Glutamatergic neuron (in vitro differentiated cells): ENCODE data around the gene GPR55. TPM values are rescaled to one million over a fixed set of nuclear protein-coding genes. Genes with fewer than 3 reads are reported as not detected.

Experiments
- DNase-seq: peaks from one replicate; pipeline ENCODE4 v3.0.0; 2022
- H3K27ac Mint-ChIP-seq: one replicate; pipeline ENCODE4 v1.8.0; 2020; ENCODE audit warnings: mild to moderate bottlenecking, mixed read lengths, inconsistent platforms; ENCODE audit not compliant: unreplicated experiment
- H3K27me3 Mint-ChIP-seq: one replicate; pipeline ENCODE4 v1.8.0; 2020; ENCODE audit warnings: mild to moderate bottlenecking, moderate library complexity, mixed read lengths, inconsistent platforms; ENCODE audit not compliant: unreplicated experiment
- H3K36me3 Mint-ChIP-seq: one replicate; pipeline ENCODE4 v1.8.0; 2020; ENCODE audit warnings: mild to moderate bottlenecking, mixed read lengths, inconsistent platforms; ENCODE audit not compliant: unreplicated experiment
- H3K4me1 Mint-ChIP-seq: one replicate; pipeline ENCODE4 v1.8.0; 2020; ENCODE audit warnings: mild to moderate bottlenecking, low read depth, mixed read lengths, inconsistent platforms; ENCODE audit not compliant: unreplicated experiment
- H3K4me3 Mint-ChIP-seq: one replicate; pipeline ENCODE4 v1.8.0; 2020; ENCODE audit warnings: mild to moderate bottlenecking, mixed read lengths, inconsistent platforms; ENCODE audit not compliant: unreplicated experiment
- H3K9me3 Mint-ChIP-seq: one replicate; pipeline ENCODE4 v1.8.0; 2020; ENCODE audit warnings: mild to moderate bottlenecking, moderate library complexity, mixed read lengths, inconsistent platforms; ENCODE audit not compliant: unreplicated experiment
- total RNA-seq: library from RNA; stranded (reverse); fragmentation: NEBNext Ultra II Directional; extraction: Animal tissue kit (Norgen Biotek cat#: 25700); gene quantifications from one replicate; pipeline ENCODE4 v1.2.1, GENCODE V29; 2021; ENCODE audit not compliant: unreplicated experiment
- TF ChIP-seq, protein P1 (sequence below): fragments of 200-600 bp; sonication (generic); IDR thresholded peaks from one replicate; pipeline ENCODE4 v1.5.0; 2021; ENCODE audit not compliant: partially characterized antibody, unreplicated experiment

GPR55 gene
- total RNA-seq, 1 donor from 2014 or later, result not detected

DNA sequence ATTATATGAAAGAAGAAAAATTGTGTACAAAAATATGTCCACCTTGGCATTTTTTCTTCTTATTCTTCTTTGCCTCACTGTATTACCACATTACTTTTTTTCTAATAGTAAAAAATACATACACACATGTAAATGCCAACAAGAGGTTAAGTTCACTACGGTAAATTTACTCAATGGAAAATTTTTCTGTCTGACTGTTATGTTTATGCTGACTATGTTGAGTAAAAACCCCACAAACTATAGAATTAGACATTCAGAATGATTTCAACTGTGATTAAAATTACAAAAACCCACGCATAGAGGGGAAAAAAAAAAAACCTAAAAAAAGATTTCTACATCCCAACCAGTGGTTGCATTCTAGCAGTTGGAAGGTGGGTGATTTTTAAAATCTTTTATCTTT lies 5.4 kb downstream of the GPR55 start:
- Mint-ChIP-seq H3K4me1 (no peaks in the 10 kb centered on the region), H3K9me3 (no peaks in the 10 kb centered on the region), H3K27me3 (peaks cover 3% of the 10 kb centered on the region), H3K4me3 (no peak overlapping the region), H3K36me3 (no peaks in the 10 kb centered on the region), H3K27ac (no peak overlapping the region)
- TF ChIP-seq, protein P1, sequence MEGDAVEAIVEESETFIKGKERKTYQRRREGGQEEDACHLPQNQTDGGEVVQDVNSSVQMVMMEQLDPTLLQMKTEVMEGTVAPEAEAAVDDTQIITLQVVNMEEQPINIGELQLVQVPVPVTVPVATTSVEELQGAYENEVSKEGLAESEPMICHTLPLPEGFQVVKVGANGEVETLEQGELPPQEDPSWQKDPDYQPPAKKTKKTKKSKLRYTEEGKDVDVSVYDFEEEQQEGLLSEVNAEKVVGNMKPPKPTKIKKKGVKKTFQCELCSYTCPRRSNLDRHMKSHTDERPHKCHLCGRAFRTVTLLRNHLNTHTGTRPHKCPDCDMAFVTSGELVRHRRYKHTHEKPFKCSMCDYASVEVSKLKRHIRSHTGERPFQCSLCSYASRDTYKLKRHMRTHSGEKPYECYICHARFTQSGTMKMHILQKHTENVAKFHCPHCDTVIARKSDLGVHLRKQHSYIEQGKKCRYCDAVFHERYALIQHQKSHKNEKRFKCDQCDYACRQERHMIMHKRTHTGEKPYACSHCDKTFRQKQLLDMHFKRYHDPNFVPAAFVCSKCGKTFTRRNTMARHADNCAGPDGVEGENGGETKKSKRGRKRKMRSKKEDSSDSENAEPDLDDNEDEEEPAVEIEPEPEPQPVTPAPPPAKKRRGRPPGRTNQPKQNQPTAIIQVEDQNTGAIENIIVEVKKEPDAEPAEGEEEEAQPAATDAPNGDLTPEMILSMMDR, result no peak
- no peak for DNase-seq

- Mint-ChIP-seq H3K27ac (no peak overlapping the region), H3K36me3 (no peaks in the 10 kb centered on the region), H3K4me3 (no peak overlapping the region), H3K27me3 (peaks cover 3% of the 10 kb centered on the region), H3K9me3 (no peaks in the 10 kb centered on the region), H3K4me1 (no peaks in the 10 kb centered on the region)
- DNase-seq, result no peak
- TF ChIP-seq, protein P1, result no peak
These were observed 5.8 kb downstream of the GPR55 start for GRCh38 chr2:230919240-230919639.

GRCh38 chr2:230916218-230916617 lies 8.8 kb downstream of the GPR55 start:
- no peaks in the 10 kb centered on the region for H3K4me1 Mint-ChIP-seq
- no peak overlapping the region for H3K4me3 Mint-ChIP-seq
- no peaks in the 10 kb centered on the region for H3K27me3 Mint-ChIP-seq
- H3K9me3 Mint-ChIP-seq, result no peaks in the 10 kb centered on the region
- H3K36me3 Mint-ChIP-seq, result no peaks in the 10 kb centered on the region
- no peak for DNase-seq
- no peak overlapping the region for H3K27ac Mint-ChIP-seq
- TF ChIP-seq, protein P1, result no peak

DNA sequence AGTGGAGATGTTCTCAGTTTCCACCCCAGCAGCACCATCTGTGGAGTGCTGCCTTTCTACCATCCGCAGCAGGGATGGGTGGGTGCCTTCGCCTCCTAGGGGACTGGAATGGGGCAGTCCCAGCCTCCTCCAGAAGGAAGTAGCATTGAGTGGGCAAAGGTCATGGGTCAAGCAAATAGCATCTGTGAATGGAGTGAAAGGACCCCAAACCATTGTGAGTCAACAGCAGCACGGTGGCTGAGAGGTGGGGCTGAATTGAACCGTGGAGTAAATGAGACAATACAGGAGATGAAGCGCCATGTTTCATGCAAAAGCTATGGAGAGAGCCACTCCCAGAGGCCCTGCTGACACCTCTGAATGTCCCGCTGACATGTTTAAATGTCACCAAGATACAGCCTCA lies 9.7 kb downstream of the GPR55 start:
- no peak overlapping the region for H3K27ac Mint-ChIP-seq
- no peak overlapping the region for H3K4me3 Mint-ChIP-seq
- H3K27me3 Mint-ChIP-seq, result no peaks in the 10 kb centered on the region
- peaks cover 3% of the 10 kb centered on the region for H3K9me3 Mint-ChIP-seq
- TF ChIP-seq, protein P1, result no peak
- H3K36me3 Mint-ChIP-seq, result peaks cover 5% of the 10 kb centered on the region
- H3K4me1 Mint-ChIP-seq, result no peaks in the 10 kb centered on the region
- DNase-seq, result no peak

GRCh38 chr2:230914886-230915285 lies 10.2 kb downstream of the GPR55 start:
- Mint-ChIP-seq H3K4me1 (no peaks in the 10 kb centered on the region), H3K27ac (no peak overlapping the region), H3K9me3 (peaks cover 4% of the 10 kb centered on the region), H3K36me3 (peaks cover 7% of the 10 kb centered on the region), H3K27me3 (no peaks in the 10 kb centered on the region), H3K4me3 (no peak overlapping the region)
- DNase-seq, result no peak
- TF ChIP-seq, protein P1, result no peak
